Mucosa of descending colon (tissue), 3 donors: ENCODE data around the gene ZMAT5. TPM values are rescaled to one million over a fixed set of nuclear protein-coding genes. Genes with fewer than 3 reads are reported as not detected.
A peak's percentile ranks its signal among the peaks of the same experiment; 100 is the strongest.

Experiments
- ATAC-seq: fragments of 200-7000 bp; cut with Tn5 transposase; one replicate; pipeline ENCODE4 v1.9.1; 2020; ENCODE audit warnings: mild to moderate bottlenecking, moderate library complexity
- DNase-seq, 3 donors: peaks; one replicate each; pipeline ENCODE4 v3.0.0-alpha.2; 2020
- H3K36me3 ChIP-seq: fragments of 200-600 bp; one replicate; pipeline ENCODE4 v1.8.0; 2021; ENCODE audit warnings: low read depth, mild to moderate bottlenecking
- H3K4me1 ChIP-seq: fragments of 200-600 bp; one replicate; pipeline ENCODE4 v1.8.0; 2021; ENCODE audit warnings: low read depth, mild to moderate bottlenecking
- H3K4me3 ChIP-seq: fragments of 200-600 bp; one replicate; pipeline ENCODE4 v1.8.0; 2021; ENCODE audit warnings: mild to moderate bottlenecking
- H3K9me3 ChIP-seq: fragments of 200-600 bp; one replicate; pipeline ENCODE4 v1.8.0; 2021; ENCODE audit warnings: mild to moderate bottlenecking
- intact Hi-C, 2 donors: fragments of 100-400 bp; cut with DNase I in 1 of 2; cut with micrococcal nuclease in 1 of 2; formaldehyde crosslinking; loops; one replicate each; pipeline versions ENCODE4 v1.11.0 to v1.11.1; 2022; cut with DNase I, micrococcal nuclease
- total RNA-seq, 3 donors: library from RNA; stranded (reverse); fragmentation: NEBNext Ultra II Directional in 2 of 3; extraction: Animal tissue kit (Norgen Biotek cat#: 25700) in 2 of 3; gene quantifications; one replicate each; pipeline versions ENCODE4 v1.2.1 to v1.2.4, GENCODE V29; 2021 to 2023
- TF ChIP-seq, protein P1 (sequence below): fragments of 200-600 bp; IDR thresholded peaks from one replicate; pipeline ENCODE4 v1.8.0; 2022; ENCODE audit warnings: antibody characterized with exemption, mild to moderate bottlenecking
- donor health status: DM: no; HTN: no; CAD: no; lungs with moderate emphysema.
- donor health status: DM: no; HTN: no; CAD: no.
- donor health status: DM: no; HTN: yes; CAD: no.

Gene ZMAT5
- total RNA-seq, 3 donors from 2014 or later: 12.3 to 19.5 (median 16.1) TPM

DNA sequence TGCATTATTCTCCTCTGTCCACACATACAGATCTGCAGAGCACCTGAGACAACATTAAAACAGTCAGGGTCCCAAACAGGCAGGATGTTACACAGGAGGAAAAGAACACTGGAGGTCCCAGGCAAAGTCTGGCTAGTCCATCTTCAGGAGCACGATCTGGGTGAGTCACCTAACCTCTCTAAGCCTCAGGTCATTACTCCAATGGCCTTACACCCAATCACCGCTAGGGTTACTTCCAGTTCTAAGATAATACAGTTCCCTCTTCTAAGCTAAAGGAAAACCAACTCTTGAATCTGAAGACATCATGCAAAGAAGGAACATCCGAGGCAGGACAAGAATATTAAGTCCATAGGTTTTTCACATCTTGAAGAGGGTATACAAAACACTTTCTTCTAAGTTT, 46.8 kb upstream of the ZMAT5 start:
- no peak for DNase-seq
- Histone ChIP-seq H3K9me3 (no peaks in the 10 kb centered on the region), H3K4me1 (peaks cover 17% of the 10 kb centered on the region), H3K4me3 (no peak overlapping the region), H3K36me3 (no peaks in the 10 kb centered on the region)
- peak; percentile 22 for ATAC-seq
- TF ChIP-seq, protein P1, sequence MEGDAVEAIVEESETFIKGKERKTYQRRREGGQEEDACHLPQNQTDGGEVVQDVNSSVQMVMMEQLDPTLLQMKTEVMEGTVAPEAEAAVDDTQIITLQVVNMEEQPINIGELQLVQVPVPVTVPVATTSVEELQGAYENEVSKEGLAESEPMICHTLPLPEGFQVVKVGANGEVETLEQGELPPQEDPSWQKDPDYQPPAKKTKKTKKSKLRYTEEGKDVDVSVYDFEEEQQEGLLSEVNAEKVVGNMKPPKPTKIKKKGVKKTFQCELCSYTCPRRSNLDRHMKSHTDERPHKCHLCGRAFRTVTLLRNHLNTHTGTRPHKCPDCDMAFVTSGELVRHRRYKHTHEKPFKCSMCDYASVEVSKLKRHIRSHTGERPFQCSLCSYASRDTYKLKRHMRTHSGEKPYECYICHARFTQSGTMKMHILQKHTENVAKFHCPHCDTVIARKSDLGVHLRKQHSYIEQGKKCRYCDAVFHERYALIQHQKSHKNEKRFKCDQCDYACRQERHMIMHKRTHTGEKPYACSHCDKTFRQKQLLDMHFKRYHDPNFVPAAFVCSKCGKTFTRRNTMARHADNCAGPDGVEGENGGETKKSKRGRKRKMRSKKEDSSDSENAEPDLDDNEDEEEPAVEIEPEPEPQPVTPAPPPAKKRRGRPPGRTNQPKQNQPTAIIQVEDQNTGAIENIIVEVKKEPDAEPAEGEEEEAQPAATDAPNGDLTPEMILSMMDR: no peak
- intact Hi-C loops: no loop called here

DNA sequence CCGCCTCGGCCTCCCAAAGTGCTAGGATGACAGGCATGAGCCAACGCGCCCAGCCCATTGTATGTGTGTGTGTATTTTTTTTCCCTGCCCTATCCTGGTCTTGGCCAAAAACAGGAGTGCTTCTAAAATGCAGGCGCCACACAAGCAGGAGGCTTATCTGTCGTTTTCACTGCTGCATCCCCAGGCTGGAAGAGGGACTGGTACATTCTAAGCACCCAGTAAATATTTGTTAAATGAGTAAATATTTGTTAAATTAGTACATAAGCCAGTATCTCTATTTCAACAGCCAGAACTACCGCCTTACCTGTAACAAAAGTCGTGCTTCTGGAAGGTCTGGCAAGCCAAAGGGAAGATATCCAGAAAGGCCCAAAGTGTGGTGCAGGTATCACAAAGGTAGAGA, 46.3 kb upstream of the ZMAT5 start:
- H3K4me3 ChIP-seq: no peak overlapping the region
- DNase-seq: no peak
- ATAC-seq: no peak
- intact Hi-C loops: no loop called here
- peaks cover 17% of the 10 kb centered on the region for H3K4me1 ChIP-seq
- H3K36me3 ChIP-seq: no peaks in the 10 kb centered on the region
- TF ChIP-seq, protein P1: no peak
- H3K9me3 ChIP-seq: no peaks in the 10 kb centered on the region

DNA sequence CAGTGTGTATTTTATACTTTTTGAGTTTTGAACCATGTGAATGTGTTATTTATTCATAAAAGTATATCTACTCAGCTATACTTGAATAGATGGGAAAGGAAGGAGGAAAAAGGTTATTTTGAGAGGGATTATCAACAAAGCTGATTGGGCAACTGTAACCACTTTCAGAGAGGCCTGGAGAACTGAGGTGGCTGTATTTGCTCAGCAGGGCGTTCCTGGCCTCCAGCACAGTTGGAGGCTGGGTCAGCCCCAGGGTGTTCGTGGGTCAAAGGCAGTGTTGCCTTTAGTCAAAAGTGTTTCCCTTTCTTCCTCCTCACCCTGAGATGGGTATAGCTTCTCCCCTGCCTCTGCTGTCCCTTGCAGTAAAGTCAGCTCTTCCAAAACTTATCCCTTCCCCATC, 44.6 kb upstream of the ZMAT5 start:
- Histone ChIP-seq H3K36me3 (no peaks in the 10 kb centered on the region), H3K9me3 (no peaks in the 10 kb centered on the region)
- peak; percentile 73 to 79 (median 75) for DNase-seq

DNA sequence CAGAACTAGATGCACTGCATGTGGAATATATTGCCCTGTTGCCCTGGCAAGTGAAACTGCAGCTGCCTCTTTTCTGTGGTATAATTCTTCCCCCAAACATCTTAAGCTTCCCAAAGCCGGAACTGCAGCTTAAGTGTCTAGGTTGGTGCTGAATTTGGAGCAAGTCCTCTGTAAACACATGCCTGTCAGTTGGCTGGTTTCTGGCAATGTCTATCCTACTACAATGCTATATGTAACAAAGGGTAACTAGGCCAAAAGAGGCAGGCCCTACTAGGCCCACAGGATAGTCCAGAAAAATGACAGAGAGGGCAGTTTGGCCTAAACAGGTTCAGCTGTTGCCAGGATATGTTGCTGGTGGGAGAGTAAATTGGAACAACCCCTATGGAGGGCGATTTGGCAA, 43.4 kb upstream of the ZMAT5 start:
- H3K36me3 ChIP-seq: peaks cover 7% of the 10 kb centered on the region

More for the DNA sequence above, 44.6 kb upstream of the ZMAT5 start:
- intact Hi-C loops: no loop called here
- Histone ChIP-seq H3K4me1 (peaks cover 17% of the 10 kb centered on the region), H3K4me3 (no peak overlapping the region)
- peak; percentile 96 for ATAC-seq
- TF ChIP-seq, protein P1: no peak

DNA sequence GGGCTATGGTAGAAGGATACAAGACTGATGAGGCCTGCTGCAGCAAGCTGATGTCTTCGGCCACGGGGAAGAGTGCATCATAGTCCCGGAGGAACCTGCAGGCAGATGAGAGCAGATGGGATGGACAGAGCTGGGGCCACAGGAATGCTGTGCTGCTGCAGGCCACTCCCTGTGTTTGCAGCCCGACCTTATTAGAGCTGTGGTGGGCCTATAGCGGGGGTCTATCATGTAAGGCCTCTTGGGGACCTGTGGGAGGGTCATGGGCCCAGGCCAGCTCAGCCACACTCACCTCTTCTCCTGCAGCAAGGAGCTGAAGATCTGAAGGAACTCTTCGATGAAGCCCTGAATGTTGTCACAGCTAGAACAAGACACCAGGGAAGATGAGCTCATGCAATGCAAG, 39.4 kb upstream of the ZMAT5 start:
- TF ChIP-seq, protein P1: no peak
- intact Hi-C loops: no loop called here
- ATAC-seq (no peak), DNase-seq (no peak)
- Histone ChIP-seq H3K9me3 (no peaks in the 10 kb centered on the region), H3K36me3 (peaks cover 8% of the 10 kb centered on the region), H3K4me3 (no peak overlapping the region), H3K4me1 (peaks cover 7% of the 10 kb centered on the region)

More for the DNA sequence above, 43.4 kb upstream of the ZMAT5 start:
- TF ChIP-seq, protein P1: no peak
- DNase-seq: no peak
- Histone ChIP-seq H3K4me3 (no peak overlapping the region), H3K4me1 (peaks cover 17% of the 10 kb centered on the region), H3K9me3 (no peaks in the 10 kb centered on the region)
- ATAC-seq: no peak
- intact Hi-C loops: no loop called here

DNA sequence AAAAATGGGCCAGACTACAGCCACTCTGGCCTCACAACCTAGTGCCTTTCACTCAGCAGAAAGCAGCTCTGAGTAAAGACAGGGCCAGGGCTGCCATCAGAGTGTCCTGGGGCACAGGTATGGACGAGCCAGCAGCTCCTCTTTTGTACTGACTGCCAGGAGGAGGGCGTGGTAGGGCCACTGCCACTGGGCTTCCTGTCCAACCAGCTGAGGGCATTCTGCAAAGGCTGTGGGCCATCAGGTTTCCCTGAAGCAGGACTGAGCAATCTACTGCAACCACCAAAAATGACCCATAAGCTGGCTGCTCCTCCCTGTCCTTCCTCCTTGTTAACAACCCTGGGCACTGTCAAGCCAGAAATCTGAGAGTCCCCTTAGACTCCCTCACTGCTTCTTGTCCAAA, 38.2 kb upstream of the ZMAT5 start:
- no peaks in the 10 kb centered on the region for H3K9me3 ChIP-seq
- ATAC-seq (no peak), DNase-seq (no peak)
- H3K4me3 ChIP-seq: no peak overlapping the region
- TF ChIP-seq, protein P1: no peak
- peaks cover 15% of the 10 kb centered on the region for H3K36me3 ChIP-seq
- intact Hi-C loops: no loop called here
- no peaks in the 10 kb centered on the region for H3K4me1 ChIP-seq
